Activated gamma-delta T cell treated with anti-CD3 and anti-CD28 coated beads, Interleukin-2, amount 50 U/mL, for 16 hours (primary cell): ENCODE data around the gene ZNF385A.

Experiments
- DNase-seq: peaks from one replicate; pipeline ENCODE4 v3.0.0-alpha.2; 2020; ENCODE audit warnings: low read depth

ZNF385A gene

GRCh38 chr12:54392485-54393206 is 8.1 kb upstream of the ZNF385A start:
- DNase-seq: no peak

- peak; percentile 40 for DNase-seq
Observed at GRCh38 chr12:54390668-54391551, 6.4 kb upstream of the ZNF385A start.

- DNase-seq: no peak
Observed at GRCh38 chr12:54390176-54390667, 5.7 kb upstream of the ZNF385A start.

- DNase-seq: no peak
Observed at GRCh38 chr12:54389607-54390175, 5.2 kb upstream of the ZNF385A start.

GRCh38 chr12:54389134-54389508 is 4.6 kb upstream of the ZNF385A start:
- no peak for DNase-seq

GRCh38 chr12:54388237-54389133 is 4.0 kb upstream of the ZNF385A start:
- no peak for DNase-seq

GRCh38 chr12:54387114-54387467 is 2.6 kb upstream of the ZNF385A start:
- DNase-seq: no peak

- DNase-seq: no peak
Observed at GRCh38 chr12:54386403-54387113, 2.0 kb upstream of the ZNF385A start.

GRCh38 chr12:54385251-54385914 is 850 bp upstream of the ZNF385A start:
- no peak for DNase-seq

GRCh38 chr12:54383041-54383609 is 1.4 kb downstream of the ZNF385A start:
- no peak for DNase-seq

GRCh38 chr12:54381136-54381535 is 3.4 kb downstream of the ZNF385A start:
- no peak for DNase-seq

GRCh38 chr12:54379398-54380201 is 4.9 kb downstream of the ZNF385A start:
- DNase-seq: peak; percentile 85

- no peak for DNase-seq
Observed at GRCh38 chr12:54378796-54379397, 5.6 kb downstream of the ZNF385A start.

- DNase-seq: no peak
Observed at GRCh38 chr12:54377797-54378515, 6.6 kb downstream of the ZNF385A start.

GRCh38 chr12:54377007-54377406 is 7.5 kb downstream of the ZNF385A start:
- no peak for DNase-seq

GRCh38 chr12:54376596-54376995 is 7.9 kb downstream of the ZNF385A start:
- DNase-seq: no peak

- no peak for DNase-seq
Observed at GRCh38 chr12:54375259-54375579, 9.3 kb downstream of the ZNF385A start.

GRCh38 chr12:54374562-54375258 is 9.8 kb downstream of the ZNF385A start:
- DNase-seq: no peak
